HEK293T (cell line): ENCODE data around the gene MMP20.

Experiments used
- BHLHE40 ChIP-seq: fragments of 450-650 bp; IDR thresholded peaks from 2 replicates; pipeline ENCODE4 v1.6.1; 2016; ENCODE audit warnings: mild to moderate bottlenecking, moderate library complexity, borderline replicate concordance
- FOXA1 ChIP-seq: fragments of 450-650 bp; IDR thresholded peaks from 2 replicates; pipeline ENCODE4 v1.6.1; 2016; ENCODE audit warnings: mild to moderate bottlenecking
- FOXM1 ChIP-seq: fragments of 450-650 bp; IDR thresholded peaks from 2 replicates; pipeline ENCODE4 v1.6.1; 2017; ENCODE audit warnings: mild to moderate bottlenecking, borderline replicate concordance
- TF ChIP-seq, protein P1 (sequence below): fragments of 450-650 bp; IDR thresholded peaks from 2 replicates; pipeline ENCODE4 v1.6.1; 2016

DNA sequence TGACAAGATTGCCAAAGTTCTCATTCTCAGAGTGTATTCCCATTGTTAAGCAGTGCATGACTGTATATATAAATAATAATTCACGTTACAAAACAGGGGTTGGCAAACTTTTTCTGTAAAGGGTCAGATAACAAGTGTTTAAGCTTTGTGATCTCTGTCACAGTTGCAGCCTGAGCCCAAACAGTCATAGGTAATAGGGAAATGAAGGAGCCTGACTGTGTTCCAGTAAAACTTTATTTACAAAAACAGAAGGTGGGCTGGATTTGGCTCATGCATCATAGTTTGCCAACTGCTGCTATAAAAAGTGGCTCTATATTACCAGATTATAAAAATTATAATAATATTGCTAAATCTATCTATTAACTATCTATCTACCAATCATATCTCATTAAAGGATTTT, 98.1 kb downstream of the MMP20 start:
- no peak for TF ChIP-seq FOXA1
- no peak for TF ChIP-seq FOXM1
- no peak for TF ChIP-seq BHLHE40
- TF ChIP-seq, protein P1, sequence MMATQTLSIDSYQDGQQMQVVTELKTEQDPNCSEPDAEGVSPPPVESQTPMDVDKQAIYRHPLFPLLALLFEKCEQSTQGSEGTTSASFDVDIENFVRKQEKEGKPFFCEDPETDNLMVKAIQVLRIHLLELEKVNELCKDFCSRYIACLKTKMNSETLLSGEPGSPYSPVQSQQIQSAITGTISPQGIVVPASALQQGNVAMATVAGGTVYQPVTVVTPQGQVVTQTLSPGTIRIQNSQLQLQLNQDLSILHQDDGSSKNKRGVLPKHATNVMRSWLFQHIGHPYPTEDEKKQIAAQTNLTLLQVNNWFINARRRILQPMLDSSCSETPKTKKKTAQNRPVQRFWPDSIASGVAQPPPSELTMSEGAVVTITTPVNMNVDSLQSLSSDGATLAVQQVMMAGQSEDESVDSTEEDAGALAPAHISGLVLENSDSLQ = no peak
